ENCODE data around the gene HSPE1. TPM values are rescaled to one million over a fixed set of nuclear protein-coding genes. Genes with fewer than 3 reads are reported as not detected.

Gene HSPE1
- total RNA-seq, 2 experiments from 2014 or later = 189 to 259 TPM

DNA sequence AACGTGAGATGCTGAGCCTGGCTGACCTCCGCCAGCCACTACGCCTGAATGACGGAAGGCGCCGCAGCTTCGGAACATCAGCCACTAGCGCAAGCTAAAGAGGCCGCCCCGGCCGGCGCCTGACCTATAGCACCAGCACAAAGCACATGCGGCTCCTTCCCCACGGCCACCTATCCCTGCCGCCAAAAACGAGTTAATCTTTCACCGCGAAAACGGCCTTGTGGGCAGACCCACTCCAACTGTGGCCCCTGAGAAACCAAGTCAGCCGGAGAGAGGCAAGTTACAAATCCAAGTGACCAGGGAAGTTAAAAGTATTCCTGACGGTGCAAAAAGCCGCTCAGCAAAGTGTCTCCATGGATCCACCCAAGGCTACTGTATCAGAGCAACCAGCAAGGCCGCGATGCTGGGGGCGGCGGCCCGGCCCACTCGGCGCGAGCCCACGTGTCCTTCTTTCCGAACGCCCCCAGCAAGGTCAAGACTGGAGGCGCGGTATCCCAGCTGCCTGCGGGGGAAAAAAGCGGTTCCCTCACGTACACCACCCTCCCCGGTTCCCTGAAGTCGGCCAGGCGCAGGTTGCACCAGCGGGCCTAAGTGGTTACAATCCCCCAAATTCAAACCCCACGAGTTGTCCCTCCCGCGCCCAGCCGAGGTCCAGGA lies 1.1 kb upstream of the HSPE1 start:
- Histone ChIP-seq H3K4me2 (ENCODE audit: low read length) (peak overlapping the region; percentile 83), H3K9me2 (ENCODE audit: insufficient read depth, low read length) (no peaks in the 10 kb centered on the region), H3K36me3 (ENCODE audit: insufficient read depth, low read length) (peaks cover 90% of the 10 kb centered on the region), H3K9me3 (ENCODE audit: low read length) (no peaks in the 10 kb centered on the region), H3K79me2 (ENCODE audit: insufficient read depth, low read depth, low read length) (peaks cover 94% of the 10 kb centered on the region), H2AFZ (ENCODE audit: low read length) (no peak overlapping the region), H3K27ac (ENCODE audit: low read depth, low read length, poor library complexity, severe bottlenecking) (peak overlapping the region; percentile 77), H3K4me3 (ENCODE audit: low read depth, low read length, poor library complexity, severe bottlenecking) (peak overlapping the region; percentile 83), H4K20me1 (ENCODE audit: insufficient read depth, low read length) (peaks cover 56% of the 10 kb centered on the region), H3K4me1 (ENCODE audit: insufficient read depth, low read length, poor library complexity, severe bottlenecking) (peaks cover 60% of the 10 kb centered on the region)
- DNase-seq (ENCODE audit: low spot score) = peak; percentile 84
- intact Hi-C loops (cut with micrococcal nuclease; ENCODE audit: unreplicated experiment) = loop anchor here (2.0 to 5.0 kb wide), 2 partner anchors 92 to 208 kb away; no protein-coding TSS in a partner anchor
- ChIA-PET CTCF (ENCODE audit: unreplicated experiment) (interaction anchor here (1.3 kb wide), 1 partner anchor 18 kb away, joined by 3 read pairs; no protein-coding TSS in a partner anchor), POLR2A (interaction anchor here (1.0 to 10.2 kb wide), 10 partner anchors 10 to 94 kb away, joined by 3 to 136 read pairs (median 4); partner anchors contain the start of genes COQ10B and MOB4)
- no peak for TF ChIP-seq EZH2phosphoT487 (IDR thresholded peaks at IDR 0.05; ENCODE audit: borderline replicate concordance, low read depth, low read length)
- TF ChIP-seq, protein P1, sequence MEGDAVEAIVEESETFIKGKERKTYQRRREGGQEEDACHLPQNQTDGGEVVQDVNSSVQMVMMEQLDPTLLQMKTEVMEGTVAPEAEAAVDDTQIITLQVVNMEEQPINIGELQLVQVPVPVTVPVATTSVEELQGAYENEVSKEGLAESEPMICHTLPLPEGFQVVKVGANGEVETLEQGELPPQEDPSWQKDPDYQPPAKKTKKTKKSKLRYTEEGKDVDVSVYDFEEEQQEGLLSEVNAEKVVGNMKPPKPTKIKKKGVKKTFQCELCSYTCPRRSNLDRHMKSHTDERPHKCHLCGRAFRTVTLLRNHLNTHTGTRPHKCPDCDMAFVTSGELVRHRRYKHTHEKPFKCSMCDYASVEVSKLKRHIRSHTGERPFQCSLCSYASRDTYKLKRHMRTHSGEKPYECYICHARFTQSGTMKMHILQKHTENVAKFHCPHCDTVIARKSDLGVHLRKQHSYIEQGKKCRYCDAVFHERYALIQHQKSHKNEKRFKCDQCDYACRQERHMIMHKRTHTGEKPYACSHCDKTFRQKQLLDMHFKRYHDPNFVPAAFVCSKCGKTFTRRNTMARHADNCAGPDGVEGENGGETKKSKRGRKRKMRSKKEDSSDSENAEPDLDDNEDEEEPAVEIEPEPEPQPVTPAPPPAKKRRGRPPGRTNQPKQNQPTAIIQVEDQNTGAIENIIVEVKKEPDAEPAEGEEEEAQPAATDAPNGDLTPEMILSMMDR (conservative IDR thresholded peaks at IDR 0.05; ENCODE audit: low read length) = no peak
- BruUV-seq (replicated peaks) = no TSS peak

DNA sequence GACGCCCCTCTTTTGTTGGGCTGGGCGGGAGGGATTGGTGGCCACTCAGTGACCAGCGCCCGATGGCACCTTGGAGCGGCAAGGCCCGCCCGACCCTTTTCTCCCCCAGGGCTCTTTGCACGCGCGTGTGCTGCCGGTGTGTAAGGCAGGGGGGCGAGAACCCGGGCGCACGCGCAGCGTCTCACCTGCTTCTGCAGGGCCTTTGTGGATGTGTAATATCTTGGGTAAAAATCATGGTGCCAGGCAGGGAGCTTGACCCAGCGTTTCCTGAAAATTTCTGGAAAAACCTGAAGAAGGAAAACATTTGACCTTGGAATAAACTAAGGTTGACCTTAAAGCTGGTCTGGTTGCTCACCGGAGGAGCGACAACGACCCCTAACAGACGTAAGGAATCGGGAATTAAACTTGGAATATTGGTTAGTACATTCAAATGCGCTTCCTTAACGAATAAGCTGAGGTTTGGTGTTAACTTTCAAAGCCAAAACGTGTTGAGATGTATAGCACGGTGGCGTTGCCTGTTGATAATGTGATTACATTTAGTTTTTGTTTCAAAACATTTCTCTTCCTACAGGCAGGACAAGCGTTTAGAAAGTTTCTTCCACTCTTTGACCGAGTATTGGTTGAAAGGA lies 438 bp downstream of the HSPE1 start:
- Histone ChIP-seq H3K9me3 (ENCODE audit: low read length) (no peaks in the 10 kb centered on the region), H2AFZ (ENCODE audit: low read length) (no peak overlapping the region; the same call in 1 of the 2 replicates), H3K36me3 (ENCODE audit: insufficient read depth, low read length) (peaks cover 89% of the 10 kb centered on the region), H4K20me1 (ENCODE audit: insufficient read depth, low read length) (peaks cover 51% of the 10 kb centered on the region), H3K27ac (ENCODE audit: low read depth, low read length, poor library complexity, severe bottlenecking) (peak overlapping the region; percentile 77), H3K4me1 (ENCODE audit: insufficient read depth, low read length, poor library complexity, severe bottlenecking) (peaks cover 48% of the 10 kb centered on the region), H3K9me2 (ENCODE audit: insufficient read depth, low read length) (no peaks in the 10 kb centered on the region), H3K79me2 (ENCODE audit: insufficient read depth, low read depth, low read length) (peaks cover 86% of the 10 kb centered on the region), H3K4me3 (ENCODE audit: low read depth, low read length, poor library complexity, severe bottlenecking) (peak overlapping the region; percentile 83), H3K4me2 (ENCODE audit: low read length) (peak overlapping the region; percentile 80)
- TF ChIP-seq EZH2phosphoT487 (IDR thresholded peaks at IDR 0.05; ENCODE audit: borderline replicate concordance, low read depth, low read length) = no peak
- TF ChIP-seq, protein P1 (conservative IDR thresholded peaks at IDR 0.05; ENCODE audit: low read length) = no peak
- DNase-seq (ENCODE audit: low spot score) = peak; percentile 25
- CTCF ChIA-PET (ENCODE audit: unreplicated experiment) = interaction anchor here (0.6 to 1.3 kb wide), 3 partner anchors 11 to 207 kb away, joined by 3 read pairs; no protein-coding TSS in a partner anchor
- TSS peak; percentile 75 for BruUV-seq (replicated peaks)
- intact Hi-C loops (cut with micrococcal nuclease; ENCODE audit: unreplicated experiment) = loop anchor here (1.0 kb wide), 3 partner anchors 15 to 65 kb away; partner anchors contain the start of genes COQ10B and SF3B1
- POLR2A ChIA-PET = interaction anchor here (0.5 to 10.2 kb wide), 12 partner anchors 8 to 1232 kb away, joined by 3 to 136 read pairs (median 4); partner anchors contain the start of genes COQ10B, MARS2 and MOB4
